ENCODE measurements around the gene CCL20. TPM values are rescaled to one million over a fixed set of nuclear protein-coding genes. Genes with fewer than 3 reads are reported as not detected.

Gene CCL20
- total and polyA plus RNA-seq, 2 of the 8 experiments (the other 6 are each of a cell fraction or from before 2014, with no cell fraction given) = not detected

- TF ChIP-seq CHD7 (IDR thresholded peaks at IDR 0.05; ENCODE audit: insufficient replicate concordance, low read length) = no peak
- TF ChIP-seq JUN (IDR thresholded peaks at IDR 0.05; ENCODE audit: low read depth, low read length) = no peak
- no peak for TF ChIP-seq GABPA (IDR thresholded peaks at IDR 0.05; ENCODE audit: borderline replicate concordance, insufficient read depth, low read length)
- no peak for TF ChIP-seq TAF7 (optimal IDR thresholded peaks at IDR 0.05; ENCODE audit: borderline replicate concordance, low read depth, low read length)
- no peak for TF ChIP-seq ATF2 (IDR thresholded peaks at IDR 0.05; ENCODE audit: low read length)
- no peak for TF ChIP-seq CHD2 (IDR thresholded peaks at IDR 0.05; ENCODE audit: low read length)
- no peak for TF ChIP-seq CBX8 (IDR thresholded peaks at IDR 0.05; ENCODE audit: borderline replicate concordance, low read depth, low read length)
- TF ChIP-seq CHD1 (IDR thresholded peaks at IDR 0.05; ENCODE audit: low read depth, low read length) = no peak
- TF ChIP-seq SUZ12 (IDR thresholded peaks at IDR 0.05; ENCODE audit: low read length) = no peak
- TF ChIP-seq RNF2 (IDR thresholded peaks at IDR 0.05; ENCODE audit: borderline replicate concordance, low read depth, low read length, missing control alignments, poor library complexity, severe bottlenecking) = no peak
These were observed 31.8 kb upstream of the CCL20 start (continued) for GRCh38 chr2:227781841-227782240.

All from H1 (cell line).